KMS-11 (cell line): ENCODE measurements around the gene PASK.

Experiments used
- H2AFZ ChIP-seq: fragments of 200-600 bp; sonication (generic); 2 replicates; pipeline ENCODE4 v1.6.1; 2016; ENCODE audit warnings: antibody characterized with exemption, mixed run types, low read depth
- H3K27ac ChIP-seq: fragments of 200-600 bp; sonication (generic); 2 replicates; pipeline ENCODE4 v1.6.1; 2016; ENCODE audit warnings: mild to moderate bottlenecking, mixed run types
- H3K27me3 ChIP-seq: fragments of 200-600 bp; sonication (generic); 2 replicates; pipeline ENCODE4 v1.6.1; 2017; ENCODE audit warnings: mild to moderate bottlenecking, low read depth, mixed run types, moderate library complexity; ENCODE audit not compliant: insufficient read depth
- H3K36me3 ChIP-seq: fragments of 200-600 bp; sonication (generic); 2 replicates; pipeline ENCODE4 v1.6.1; 2017; ENCODE audit warnings: mild to moderate bottlenecking, mixed run types; ENCODE audit not compliant: insufficient read depth
- H3K4me1 ChIP-seq: fragments of 200-600 bp; sonication (generic); 2 replicates; pipeline ENCODE4 v1.6.1; 2016; ENCODE audit warnings: mild to moderate bottlenecking, low read depth, mixed run types; ENCODE audit not compliant: poor library complexity, severe bottlenecking
- H3K4me2 ChIP-seq: fragments of 200-600 bp; sonication (generic); 2 replicates; pipeline ENCODE4 v1.7.0; 2016; ENCODE audit warnings: mild to moderate bottlenecking, mixed run types
- H3K4me3 ChIP-seq: fragments of 200-600 bp; sonication (generic); IDR thresholded peaks from 2 replicates; pipeline ENCODE4 v1.6.1; 2017; ENCODE audit warnings: low read depth, low read length, mixed read lengths; ENCODE audit not compliant: insufficient read depth
- H3K79me2 ChIP-seq: fragments of 200-600 bp; sonication (generic); 2 replicates; pipeline ENCODE4 v1.6.1; 2016; ENCODE audit warnings: low read depth, mixed run types; ENCODE audit not compliant: insufficient read depth
- H3K9ac ChIP-seq: fragments of 200-600 bp; sonication (generic); 2 replicates; pipeline ENCODE4 v1.6.1; 2016; ENCODE audit warnings: mild to moderate bottlenecking, mixed run types
- H4K20me1 ChIP-seq: fragments of 200-600 bp; sonication (generic); 2 replicates; pipeline ENCODE4 v1.6.1; 2016; ENCODE audit warnings: mild to moderate bottlenecking, mixed run types; ENCODE audit not compliant: insufficient read depth
- TF ChIP-seq, protein P1 (sequence below): fragments of 200-600 bp; sonication (generic); conservative IDR thresholded peaks from 2 replicates; pipeline ENCODE4 v1.6.1; 2017; ENCODE audit warnings: low read depth, mild to moderate bottlenecking, antibody characterized with exemption, low read length, moderate library complexity, mixed read lengths

PASK gene

DNA sequence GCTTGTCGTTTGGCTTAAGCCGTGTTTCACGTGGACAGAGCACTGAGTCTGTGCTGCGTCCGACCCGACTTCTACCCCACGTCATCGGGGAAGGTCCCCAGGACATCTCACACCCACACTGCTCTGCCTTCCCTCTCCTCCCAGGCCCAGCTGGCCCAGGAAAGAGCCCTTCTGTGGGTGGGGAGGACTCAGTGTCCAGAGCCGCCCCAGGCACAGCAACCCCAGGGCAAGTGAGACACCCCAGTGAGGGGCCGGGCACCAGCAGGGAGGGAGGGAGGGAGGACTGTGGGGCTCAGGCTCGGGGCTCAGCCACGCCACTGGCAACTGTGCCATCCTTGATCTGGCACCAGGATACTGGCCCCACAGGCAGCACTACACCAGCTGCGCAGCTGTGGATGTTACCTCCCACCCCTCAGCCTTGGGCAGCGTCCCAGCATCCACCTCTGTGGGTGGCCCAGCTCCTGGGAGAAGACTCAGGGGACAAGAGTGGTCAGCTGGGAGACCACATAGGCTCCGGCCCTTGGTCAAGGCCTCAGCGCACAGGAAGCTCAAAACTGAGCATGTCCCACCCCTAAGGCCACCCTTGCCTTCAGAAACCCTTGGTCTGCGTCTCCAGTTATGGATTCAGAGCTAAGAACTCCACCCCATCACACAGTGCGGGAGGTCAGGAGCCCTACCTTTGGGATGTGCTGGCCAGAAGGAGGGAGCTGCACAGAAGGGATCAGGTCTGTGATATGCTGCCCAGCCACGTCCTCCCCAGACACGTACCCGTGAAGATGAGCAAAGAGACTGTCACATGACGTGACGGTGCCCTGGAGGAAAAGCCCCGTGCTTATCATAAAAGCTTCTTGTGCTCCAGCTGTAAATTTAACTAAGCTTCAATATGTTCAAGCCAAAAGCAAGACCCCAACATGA lies 11.7 kb downstream of the PASK start:
- Histone ChIP-seq H3K27me3 (no peaks in the 10 kb centered on the region), H3K36me3 (no peaks in the 10 kb centered on the region), H3K79me2 (no peaks in the 10 kb centered on the region), H3K4me2 (no peak overlapping the region), H3K4me3 (no peak overlapping the region), H4K20me1 (no peaks in the 10 kb centered on the region), H2AFZ (no peak overlapping the region), H3K4me1 (no peaks in the 10 kb centered on the region), H3K9ac (no peak overlapping the region), H3K27ac (no peak overlapping the region)
- TF ChIP-seq, protein P1, sequence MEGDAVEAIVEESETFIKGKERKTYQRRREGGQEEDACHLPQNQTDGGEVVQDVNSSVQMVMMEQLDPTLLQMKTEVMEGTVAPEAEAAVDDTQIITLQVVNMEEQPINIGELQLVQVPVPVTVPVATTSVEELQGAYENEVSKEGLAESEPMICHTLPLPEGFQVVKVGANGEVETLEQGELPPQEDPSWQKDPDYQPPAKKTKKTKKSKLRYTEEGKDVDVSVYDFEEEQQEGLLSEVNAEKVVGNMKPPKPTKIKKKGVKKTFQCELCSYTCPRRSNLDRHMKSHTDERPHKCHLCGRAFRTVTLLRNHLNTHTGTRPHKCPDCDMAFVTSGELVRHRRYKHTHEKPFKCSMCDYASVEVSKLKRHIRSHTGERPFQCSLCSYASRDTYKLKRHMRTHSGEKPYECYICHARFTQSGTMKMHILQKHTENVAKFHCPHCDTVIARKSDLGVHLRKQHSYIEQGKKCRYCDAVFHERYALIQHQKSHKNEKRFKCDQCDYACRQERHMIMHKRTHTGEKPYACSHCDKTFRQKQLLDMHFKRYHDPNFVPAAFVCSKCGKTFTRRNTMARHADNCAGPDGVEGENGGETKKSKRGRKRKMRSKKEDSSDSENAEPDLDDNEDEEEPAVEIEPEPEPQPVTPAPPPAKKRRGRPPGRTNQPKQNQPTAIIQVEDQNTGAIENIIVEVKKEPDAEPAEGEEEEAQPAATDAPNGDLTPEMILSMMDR: no peak

GRCh38 chr2:241136661-241137260 lies 12.5 kb downstream of the PASK start:
- TF ChIP-seq, protein P1: no peak
- H4K20me1 ChIP-seq: no peaks in the 10 kb centered on the region
- H3K4me3 ChIP-seq: no peak overlapping the region
- no peak overlapping the region for H3K27ac ChIP-seq
- H3K4me1 ChIP-seq: no peaks in the 10 kb centered on the region
- no peak overlapping the region for H2AFZ ChIP-seq
- H3K79me2 ChIP-seq: no peaks in the 10 kb centered on the region
- no peaks in the 10 kb centered on the region for H3K36me3 ChIP-seq
- H3K27me3 ChIP-seq: no peaks in the 10 kb centered on the region
- H3K4me2 ChIP-seq: no peak overlapping the region
- no peak overlapping the region for H3K9ac ChIP-seq

- no peak overlapping the region for H3K4me3 ChIP-seq
- H3K4me2 ChIP-seq: no peak overlapping the region
- TF ChIP-seq, protein P1: no peak
- no peaks in the 10 kb centered on the region for H3K27me3 ChIP-seq
- no peaks in the 10 kb centered on the region for H3K79me2 ChIP-seq
- H4K20me1 ChIP-seq: no peaks in the 10 kb centered on the region
- no peak overlapping the region for H3K9ac ChIP-seq
- no peak overlapping the region for H3K27ac ChIP-seq
- no peaks in the 10 kb centered on the region for H3K36me3 ChIP-seq
- H3K4me1 ChIP-seq: no peaks in the 10 kb centered on the region
- no peak overlapping the region for H2AFZ ChIP-seq
Observed at GRCh38 chr2:241136191-241136590, 13.1 kb downstream of the PASK start.

- no peak overlapping the region for H3K9ac ChIP-seq
- no peaks in the 10 kb centered on the region for H3K36me3 ChIP-seq
- H3K27ac ChIP-seq: no peak overlapping the region
Observed at GRCh38 chr2:241135737-241136136, 13.5 kb downstream of the PASK start.

More at GRCh38 chr2:241135737-241136136, 13.5 kb downstream of the PASK start:
- Histone ChIP-seq H3K4me1 (no peaks in the 10 kb centered on the region), H3K27me3 (no peaks in the 10 kb centered on the region), H3K4me3 (no peak overlapping the region), H4K20me1 (no peaks in the 10 kb centered on the region), H3K79me2 (no peaks in the 10 kb centered on the region), H2AFZ (no peak overlapping the region), H3K4me2 (no peak overlapping the region)
- TF ChIP-seq, protein P1: no peak
